Peyer's patch (tissue), 4 donors: ENCODE data around the gene TTC28. TPM values are rescaled to one million over a fixed set of nuclear protein-coding genes. Genes with fewer than 3 reads are reported as not detected.

Experiments used
- DNase-seq, 3 donors: peaks; one replicate each; pipeline ENCODE4 v3.0.0-alpha.2; 2017 to 2019
- H3K27ac ChIP-seq, 4 donors: fragments of 200-600 bp; sonication (generic); one replicate each; pipeline ENCODE4 v1.5.1; 2016 to 2019
- H3K27me3 ChIP-seq, 2 donors: fragments of 200-600 bp; sonication (generic); one replicate each; pipeline ENCODE4 v1.5.1; 2019
- H3K36me3 ChIP-seq, 3 donors: fragments of 200-600 bp; sonication (generic); one replicate each; pipeline ENCODE4 v1.5.1; 2016 to 2019
- H3K4me1 ChIP-seq, 4 donors: fragments of 200-600 bp; sonication (generic); one replicate each; pipeline ENCODE4 v1.5.1; 2016 to 2019
- H3K4me3 ChIP-seq, 4 donors: fragments of 200-600 bp; sonication (generic); 1 replicate in 3 of 4; 2 replicates in 1 of 4; pipeline ENCODE4 v1.5.1; 2016 to 2019; ENCODE audit warnings: mild to moderate bottlenecking in 1 of 4
- H3K9me3 ChIP-seq, 4 donors: fragments of 200-600 bp; sonication (generic); one replicate each; pipeline ENCODE4 v1.5.1; 2016 to 2019; ENCODE audit warnings: mild to moderate bottlenecking in 1 of 4
- CTCF ChIP-seq, 6 experiments: fragments of 450-650 bp in 4 of 6; fragments of 200-600 bp in 2 of 6; sonication (generic) in 1 of 6; IDR thresholded peaks; one replicate each; pipeline ENCODE4 v1.5.1; 2017 to 2019; ENCODE audit warnings: antibody characterized with exemption in 6 of 6, mild to moderate bottlenecking in 3 of 6, moderate library complexity in 1 of 6
- POLR2A ChIP-seq, 2 donors: fragments of 450-650 bp; IDR thresholded peaks; one replicate each; pipeline ENCODE4 v1.5.1; 2017; ENCODE audit warnings: antibody characterized with exemption in 2 of 2, mild to moderate bottlenecking in 2 of 2, moderate library complexity in 2 of 2
- total RNA-seq, 4 donors: library from RNA; depleted of rRNA; stranded (reverse); fragments of >200 nt; gene quantifications; one replicate each; pipeline ENCODE4 v1.1.0, GENCODE V29; 2016

The TTC28 gene
- total RNA-seq, 4 donors from 2014 or later, result 9.1 to 46.4 (median 35.2) TPM

DNA sequence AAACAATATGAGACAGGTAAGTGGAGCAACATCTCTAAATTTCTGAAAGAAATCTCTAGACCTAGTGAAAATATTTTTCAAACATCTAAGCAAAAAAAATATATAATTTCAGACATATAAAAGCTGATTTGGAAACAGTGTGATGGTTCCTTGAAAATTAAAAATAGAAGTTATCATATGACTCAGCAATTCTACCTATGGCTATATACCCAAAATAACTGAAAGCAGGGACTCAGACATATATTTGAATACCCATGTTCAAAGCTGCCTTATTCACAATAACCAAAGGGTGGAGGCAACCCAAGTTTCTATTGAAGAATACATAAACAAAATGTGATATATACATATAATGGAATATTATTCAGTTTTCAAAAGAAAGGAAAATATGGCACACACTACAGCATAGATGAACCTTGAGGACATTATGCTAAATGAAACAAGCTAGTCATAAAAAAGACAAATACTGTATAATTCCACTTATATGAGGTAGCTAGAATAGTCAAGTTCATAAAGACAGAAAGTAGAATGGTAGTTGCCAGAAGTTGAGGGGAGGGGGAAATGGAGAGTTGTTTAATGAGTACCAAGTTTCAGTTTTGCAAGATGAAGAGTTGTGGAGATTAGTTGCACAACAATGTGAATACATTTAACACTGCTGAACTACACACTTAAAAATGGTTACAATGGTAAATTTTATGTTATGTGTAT lies 300.4 kb downstream of the TTC28 start:
- no peak overlapping the region for H3K27ac ChIP-seq
- no peaks in the 10 kb centered on the region for H3K9me3 ChIP-seq
- H3K4me3 ChIP-seq, result no peak overlapping the region
- no peaks in the 10 kb centered on the region for H3K27me3 ChIP-seq
- peaks cover 0 to 6% (median 0%) of the 10 kb centered on the region in 4 donors for H3K4me1 ChIP-seq
- H3K36me3 ChIP-seq, result no peaks in the 10 kb centered on the region
- no peak for DNase-seq
- no peak for TF ChIP-seq CTCF (IDR thresholded peaks at IDR 0.05)
- TF ChIP-seq POLR2A (IDR thresholded peaks at IDR 0.05), result no peak

DNA sequence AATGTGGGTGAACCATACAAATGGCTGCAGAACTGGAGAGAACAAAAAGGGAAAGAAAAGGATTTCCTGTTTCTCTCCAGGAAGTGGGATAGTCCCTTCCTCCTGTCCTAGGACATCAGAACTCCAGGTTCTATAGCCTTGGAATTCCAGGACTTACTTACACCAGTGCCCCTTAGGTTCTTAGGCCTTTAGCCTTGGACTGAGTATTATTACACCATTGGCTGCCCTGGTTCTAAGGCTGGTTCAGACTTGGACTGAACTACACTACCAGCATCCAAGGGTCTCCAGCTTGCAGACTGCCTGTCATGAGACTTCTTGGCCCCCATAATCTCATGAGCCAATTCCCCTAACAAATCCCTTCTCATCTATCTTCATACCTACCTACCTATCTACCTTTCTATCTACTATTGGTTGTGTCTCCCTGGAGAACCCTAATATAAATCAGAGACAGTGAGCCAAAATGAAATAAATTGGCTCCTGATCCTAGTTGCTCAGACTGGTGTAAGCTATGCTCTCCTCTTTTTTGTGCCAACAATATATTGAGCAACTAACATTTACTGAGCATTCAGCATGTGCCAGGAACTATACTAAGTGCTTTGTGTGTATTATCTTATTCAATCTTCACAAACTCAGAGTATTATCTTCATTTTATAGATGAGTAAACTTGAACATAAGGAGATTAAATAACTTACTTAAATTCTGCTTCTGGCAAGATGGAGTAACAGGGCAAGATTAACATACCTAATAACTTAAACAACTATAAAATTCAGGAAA lies 303.7 kb downstream of the TTC28 start:
- Histone ChIP-seq H3K27ac (no peak overlapping the region), H3K36me3 (no peaks in the 10 kb centered on the region), H3K9me3 (no peaks in the 10 kb centered on the region), H3K4me3 (no peak overlapping the region), H3K27me3 (no peaks in the 10 kb centered on the region), H3K4me1 (peaks cover 0 to 14% (median 0%) of the 10 kb centered on the region in 4 donors)
- TF ChIP-seq POLR2A (IDR thresholded peaks at IDR 0.05) (no peak), CTCF (IDR thresholded peaks at IDR 0.05) (no peak)
- DNase-seq, result no peak

- H3K4me1 ChIP-seq, result peaks cover 0 to 14% (median 0%) of the 10 kb centered on the region in 4 donors
- no peaks in the 10 kb centered on the region for H3K9me3 ChIP-seq
- TF ChIP-seq CTCF (IDR thresholded peaks at IDR 0.05) (no peak), POLR2A (IDR thresholded peaks at IDR 0.05) (no peak)
- H3K27me3 ChIP-seq, result no peaks in the 10 kb centered on the region
- no peaks in the 10 kb centered on the region for H3K36me3 ChIP-seq
- H3K4me3 ChIP-seq, result no peak overlapping the region
- no peak for DNase-seq
- no peak overlapping the region for H3K27ac ChIP-seq
Measured at GRCh38 chr22:28373831-28374230, 305.8 kb downstream of the TTC28 start.

GRCh38 chr22:28369854-28370253 lies 309.8 kb downstream of the TTC28 start:
- no peak for DNase-seq
- H3K27me3 ChIP-seq, result no peaks in the 10 kb centered on the region
- H3K4me3 ChIP-seq, result no peak overlapping the region
- TF ChIP-seq POLR2A (IDR thresholded peaks at IDR 0.05) (no peak), CTCF (IDR thresholded peaks at IDR 0.05) (no peak)
- H3K4me1 ChIP-seq, result peaks cover 0 to 7% (median 0%) of the 10 kb centered on the region in 4 donors
- H3K9me3 ChIP-seq, result no peaks in the 10 kb centered on the region
- no peaks in the 10 kb centered on the region for H3K36me3 ChIP-seq
- H3K27ac ChIP-seq, result no peak overlapping the region

- TF ChIP-seq CTCF (IDR thresholded peaks at IDR 0.05), result no peak
- no peak for TF ChIP-seq POLR2A (IDR thresholded peaks at IDR 0.05)
- no peaks in the 10 kb centered on the region for H3K27me3 ChIP-seq
- no peak overlapping the region for H3K4me3 ChIP-seq
- no peak for DNase-seq
- no peak overlapping the region for H3K27ac ChIP-seq
- no peaks in the 10 kb centered on the region for H3K36me3 ChIP-seq
- no peaks in the 10 kb centered on the region for H3K4me1 ChIP-seq
- H3K9me3 ChIP-seq, result no peaks in the 10 kb centered on the region
Measured at GRCh38 chr22:28366856-28367255, 312.8 kb downstream of the TTC28 start.
